ENCODE data around the gene APLF. TPM values are rescaled to one million over a fixed set of nuclear protein-coding genes. Genes with fewer than 3 reads are reported as not detected.
A peak's percentile ranks its signal among the peaks of the same experiment; 100 is the strongest.
"Not testable (repeated sequence)": the region's sequence is repeated elsewhere in the genome, so short reads cannot be mapped to it uniquely, and the experiment has no call there.

APLF gene
- polyA plus RNA-seq, 12 donors: 1.3 to 3.5 (median 2.0) TPM; not detected in 2

GRCh38 chr2:68472796-68473414 lies 5.5 kb downstream of the APLF start:
- DNase-seq: no peak

GRCh38 chr2:68475110-68475509 lies 7.7 kb downstream of the APLF start:
- DNase-seq: no peak

GRCh38 chr2:68475576-68475975 lies 8.2 kb downstream of the APLF start:
- DNase-seq: no peak

GRCh38 chr2:68476454-68476853 lies 9.1 kb downstream of the APLF start:
- no peak for DNase-seq

DNA sequence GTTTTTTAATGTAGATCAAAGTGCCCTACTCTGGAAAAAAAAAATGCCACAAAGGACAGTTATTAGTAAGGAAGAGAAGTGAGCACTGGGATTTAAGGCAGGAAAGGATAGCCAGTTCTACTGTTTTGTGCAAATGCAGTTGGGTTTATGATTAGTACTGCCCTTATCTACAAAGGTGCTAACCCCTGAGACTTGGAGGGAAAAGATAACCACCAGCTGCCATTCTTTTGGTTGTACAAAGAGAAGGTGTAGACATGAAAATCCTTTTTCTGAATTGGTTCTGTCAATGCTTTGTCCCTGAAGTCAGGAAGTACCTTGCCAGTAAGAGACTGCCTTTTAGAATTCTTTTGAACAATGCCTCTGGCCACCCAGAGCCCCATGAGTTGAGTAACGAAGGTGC lies 11.3 kb downstream of the APLF start:
- DNase-seq: no peak

DNA sequence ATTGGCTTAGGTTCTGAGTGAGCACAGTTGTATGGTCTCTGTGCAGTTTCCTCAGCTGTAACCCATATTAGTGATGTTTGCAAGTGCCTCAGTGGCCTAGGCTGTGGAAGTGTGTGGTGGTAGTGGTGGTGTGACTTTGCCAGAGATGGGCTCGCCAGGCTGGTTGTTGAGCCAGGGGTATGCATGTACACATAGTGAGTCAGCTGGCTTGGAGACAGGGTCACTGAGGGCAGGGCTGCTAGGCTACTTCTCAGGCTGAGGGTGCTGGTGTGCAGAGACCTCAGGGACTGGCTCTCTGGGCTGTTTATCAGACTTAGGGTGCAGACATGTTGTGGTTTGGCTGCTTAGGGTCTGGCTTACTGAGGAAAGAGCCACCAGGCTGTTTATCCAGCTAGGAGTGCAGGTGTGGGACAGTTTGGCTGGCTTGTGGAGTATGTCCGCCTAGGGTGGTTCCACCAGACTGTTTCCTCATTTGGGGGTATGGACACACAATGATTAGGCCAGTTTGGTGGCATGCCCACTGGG lies 15.0 kb downstream of the APLF start:
- no peak for DNase-seq

DNA sequence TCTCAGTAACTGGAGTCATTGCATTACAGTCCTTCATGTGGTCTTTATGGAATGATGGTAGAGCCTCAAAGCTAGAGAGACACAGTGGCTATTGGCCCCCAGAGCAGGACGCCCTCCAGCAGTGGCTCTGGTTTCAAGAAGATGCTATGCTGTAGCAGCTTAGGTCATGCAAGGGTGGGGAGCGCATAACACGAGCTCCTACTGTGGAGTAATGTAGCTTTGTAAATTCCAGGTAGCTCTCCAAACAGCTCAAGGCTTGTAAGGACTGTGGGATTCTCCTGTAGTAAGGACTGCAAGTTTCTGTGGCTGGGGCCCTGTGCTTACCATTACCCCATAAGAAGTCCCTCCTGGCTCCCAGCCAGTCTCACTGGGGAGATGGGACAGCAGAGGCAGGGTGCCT lies 15.6 kb downstream of the APLF start:
- DNase-seq: no peak

DNA sequence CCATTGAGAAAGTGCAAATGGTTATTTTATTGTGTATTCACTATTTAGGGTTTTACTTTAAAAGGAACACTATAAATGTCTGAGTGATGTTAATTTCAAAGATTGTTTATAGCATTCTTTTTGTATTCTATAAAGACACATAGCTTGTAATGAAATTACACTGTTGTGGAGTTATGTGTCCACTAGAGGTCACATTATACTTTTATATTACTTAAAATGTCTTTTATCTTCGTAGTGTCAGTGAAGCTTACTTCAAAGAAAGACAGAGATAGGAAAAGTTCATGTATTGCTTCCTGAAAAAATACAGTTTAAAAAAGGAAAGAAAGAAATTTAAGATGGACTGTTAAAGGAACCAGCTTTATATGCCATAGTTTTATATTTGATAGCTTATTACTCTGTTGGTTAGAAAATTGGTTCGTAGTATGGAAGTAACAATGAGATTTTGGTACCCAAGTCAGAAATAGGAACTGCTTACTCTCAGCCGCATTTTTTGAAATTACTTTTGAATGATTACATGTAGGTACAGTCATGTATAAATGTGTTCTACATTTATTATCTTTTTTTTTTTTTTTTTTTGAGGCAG lies 20.5 kb downstream of the APLF start:
- peak; percentile 21 for DNase-seq

- DNase-seq: not testable (repeated sequence)
Measured at GRCh38 chr2:68488605-68489004, 21.2 kb downstream of the APLF start.

DNA sequence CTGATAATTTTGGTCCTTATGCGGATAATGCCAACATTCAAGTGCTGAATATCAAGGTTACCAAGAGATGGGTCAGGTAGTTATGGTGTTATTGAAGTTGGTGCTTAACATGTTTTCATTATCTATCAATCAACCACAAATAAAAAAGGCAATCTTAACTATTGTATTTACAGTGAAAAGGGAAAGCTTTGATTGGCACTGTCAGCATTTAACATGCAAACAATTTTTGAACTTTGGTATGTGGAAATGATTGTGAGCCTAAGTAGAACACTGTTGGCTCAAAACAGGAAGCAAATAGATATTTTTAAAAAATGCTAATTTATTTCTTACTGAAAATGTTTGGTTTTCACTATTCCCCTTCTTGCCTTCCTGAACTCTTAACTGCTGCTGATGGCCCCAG lies 21.9 kb downstream of the APLF start:
- no peak for DNase-seq

DNA sequence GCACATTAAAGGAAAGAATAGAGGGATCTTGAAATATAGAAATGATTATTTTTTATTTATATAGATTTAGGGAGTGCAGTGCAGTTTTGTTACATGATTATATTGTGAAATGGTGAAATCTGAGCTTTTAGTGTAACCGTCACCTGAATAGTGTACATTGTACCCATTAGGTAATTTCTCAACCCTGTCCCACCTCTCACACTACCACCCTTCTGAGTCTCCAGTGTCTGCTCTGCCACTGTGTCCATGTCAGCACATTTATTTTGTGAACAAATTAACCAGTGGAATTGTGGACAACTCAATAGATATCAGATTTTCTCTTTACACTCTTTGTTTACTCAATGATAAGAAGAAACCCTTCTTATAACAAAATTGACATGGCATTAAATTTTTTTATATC lies 24.2 kb downstream of the APLF start:
- DNase-seq: no peak

GRCh38 chr2:68499133-68499532 lies 31.7 kb downstream of the APLF start:
- DNase-seq: no peak

GRCh38 chr2:68500649-68501048 lies 33.3 kb downstream of the APLF start:
- DNase-seq: no peak

DNA sequence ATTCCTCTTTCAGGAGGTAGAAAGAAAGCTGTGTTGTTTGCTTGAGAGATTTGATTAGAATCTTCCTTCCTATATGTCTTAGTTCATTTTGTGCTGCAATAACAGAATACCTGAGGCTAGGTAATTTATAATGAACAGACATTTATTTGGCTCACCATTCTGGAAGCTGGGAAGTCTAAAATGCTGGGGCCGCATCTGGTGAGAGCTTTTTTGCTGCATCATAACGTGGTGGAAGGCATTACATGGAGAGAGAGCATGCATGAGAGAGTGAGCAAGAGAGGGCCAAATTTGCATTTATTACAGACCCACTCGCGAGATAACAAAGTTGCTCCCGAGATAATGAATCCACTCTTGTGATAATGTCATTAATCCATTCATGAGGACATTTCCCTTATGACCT lies 34.4 kb downstream of the APLF start:
- DNase-seq: no peak

- DNase-seq: no peak
Measured at GRCh38 chr2:68505603-68506159, 38.3 kb downstream of the APLF start.

GRCh38 chr2:68506170-68506569 lies 38.8 kb downstream of the APLF start:
- DNase-seq: no peak

- DNase-seq: peak; percentile 20
Measured at GRCh38 chr2:68512326-68512725, 44.9 kb downstream of the APLF start.

DNA sequence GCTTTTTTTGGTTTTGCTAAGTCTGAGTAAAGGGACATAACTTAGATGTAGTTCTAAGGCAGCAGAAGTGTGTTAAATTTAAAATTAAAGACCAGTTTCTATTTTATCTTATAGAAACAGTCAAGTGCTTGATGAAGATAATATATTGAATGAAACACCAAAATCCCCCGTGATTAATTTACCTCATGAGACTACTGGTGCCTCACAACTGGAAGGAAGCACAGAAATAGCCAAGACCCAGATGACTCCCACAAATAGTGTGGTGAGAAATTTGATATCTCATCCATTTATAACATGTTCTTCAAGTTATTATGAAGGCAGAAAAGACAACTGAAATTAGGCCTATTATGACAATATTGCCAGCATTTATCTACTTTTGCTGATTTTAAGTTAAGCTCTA lies 45.6 kb downstream of the APLF start:
- no peak for DNase-seq

- no peak for DNase-seq
Measured at GRCh38 chr2:68514316-68514929, 47.0 kb downstream of the APLF start.

- no peak for DNase-seq
Measured at GRCh38 chr2:68516051-68516955, 48.9 kb downstream of the APLF start.

DNA sequence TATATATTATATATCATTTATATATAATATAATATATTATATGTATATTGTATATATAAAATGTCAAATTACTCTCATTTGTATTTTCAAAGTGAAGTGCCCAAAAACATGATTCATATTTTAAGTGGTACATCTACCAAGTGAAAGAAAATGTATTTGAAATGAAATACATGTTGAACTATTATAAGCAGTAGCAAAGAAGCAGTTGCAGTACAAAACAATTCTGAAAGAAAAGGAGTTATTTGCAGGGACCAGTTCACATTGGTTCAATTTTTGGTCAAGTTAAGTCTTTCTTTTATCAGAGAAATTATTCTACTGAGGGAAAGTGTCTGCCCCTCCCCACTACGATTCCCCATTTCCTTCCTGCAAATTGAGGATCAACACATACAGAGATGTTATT lies 51.9 kb downstream of the APLF start:
- DNase-seq: no peak

DNA sequence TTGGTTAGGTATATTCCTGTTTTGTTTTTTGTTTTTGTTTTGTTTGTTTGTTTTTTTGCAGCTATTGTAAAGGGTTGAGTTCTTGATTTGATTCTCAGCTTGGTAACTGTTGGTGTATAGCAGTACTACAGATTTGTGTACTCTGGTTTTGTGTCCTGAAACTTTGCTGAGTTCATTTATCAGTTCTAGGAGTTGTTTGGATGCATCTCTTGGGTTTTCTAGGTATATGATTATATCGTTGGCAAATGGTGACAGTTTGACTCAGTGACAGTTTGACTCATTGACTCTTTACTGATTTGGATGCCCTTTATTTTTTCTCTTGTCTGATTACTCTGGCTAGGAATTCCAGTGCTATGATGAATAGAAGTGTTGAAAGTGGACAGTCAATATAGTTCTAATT lies 53.7 kb downstream of the APLF start:
- no peak for DNase-seq
